Right lobe of liver (tissue), 6 donors: ENCODE data around the gene KLF14. TPM values are rescaled to one million over a fixed set of nuclear protein-coding genes. Genes with fewer than 3 reads are reported as not detected.

Source experiments
- ATAC-seq, 4 donors: fragments of 200-7000 bp; cut with Tn5 transposase; one replicate each; pipeline ENCODE4 v1.9.1; 2020; ENCODE audit warnings: mild to moderate bottlenecking in 4 of 4, moderate library complexity in 4 of 4
- DNase-seq, 3 donors: peaks; one replicate each; pipeline ENCODE4 v3.0.0-alpha.2; 2020
- H3K27ac ChIP-seq, 3 donors: fragments of 200-600 bp; one replicate each; pipeline ENCODE4 v1.8.0; 2022
- H3K27me3 ChIP-seq, 2 donors: fragments of 200-600 bp; one replicate each; pipeline ENCODE4 v1.8.0; 2022
- H3K36me3 ChIP-seq, 4 donors: fragments of 200-600 bp; sonication (generic) in 1 of 4; one replicate each; pipeline versions ENCODE4 v1.5.1 to v1.8.0; 2017 to 2022; ENCODE audit warnings: control low read depth in 1 of 4
- H3K4me1 ChIP-seq, 4 donors: fragments of 200-600 bp; sonication (generic) in 1 of 4; one replicate each; pipeline versions ENCODE4 v1.5.1 to v1.8.0; 2017 to 2022; ENCODE audit warnings: control low read depth in 1 of 4
- H3K4me3 ChIP-seq, 3 donors: fragments of 200-600 bp; one replicate each; pipeline ENCODE4 v1.8.0; 2022
- H3K9me3 ChIP-seq, 4 donors: fragments of 200-600 bp; sonication (generic) in 1 of 4; one replicate each; pipeline versions ENCODE4 v1.5.1 to v1.8.0; 2017 to 2022; ENCODE audit warnings: control low read depth in 1 of 4
- CTCF ChIP-seq, 4 donors: fragments of 200-600 bp in 3 of 4; fragments of 450-650 bp in 1 of 4; IDR thresholded peaks; one replicate each; pipeline versions ENCODE4 v1.5.1 to v1.8.0; 2016 to 2022; ENCODE audit warnings: antibody characterized with exemption in 4 of 4, mild to moderate bottlenecking in 2 of 4
- POLR2A ChIP-seq: fragments of 450-650 bp; IDR thresholded peaks from one replicate; pipeline ENCODE4 v1.6.1; 2017; ENCODE audit warnings: antibody characterized with exemption, mild to moderate bottlenecking
- WGBS: methylation state at CpG from one replicate; pipeline ENCODE4 v1.1.6; 2018; ENCODE audit warnings: low coverage, low lambda C conversion rate; ENCODE audit not compliant: insufficient coverage; ENCODE audit errors: missing lambda C conversion rate; 5-methylcytosine and 5-hydroxymethylcytosine counted together
- intact Hi-C, 2 donors: fragments of 100-400 bp; cut with DNase I; formaldehyde crosslinking; loops; one replicate each; pipeline versions ENCODE4 v1.11.2 to v1.14.1; 2022
- total RNA-seq, 6 experiments: library from RNA; depleted of rRNA in 2 of 6; stranded (reverse); fragments of >200 nt in 2 of 6; fragmentation: NEBNext Ultra II Directional in 3 of 6; extraction: Animal tissue kit (Norgen Biotek cat#: 25700) in 3 of 6; gene quantifications; one replicate each; pipeline versions ENCODE4 v1.1.0 to v1.2.4, GENCODE V29; 2016 to 2023
- donor health status: DM: no; HTN: yes; CAD: no.
- donor health status: DM: no; HTN: no; CAD: no.
- donor health status: DM: no; HTN: no; CAD: no.
- donor health status: DM: no; HTN: yes; CAD: no.
- donor health status: DM: no; HTN: yes; CAD: no.

KLF14 gene
- total RNA-seq, 6 experiments from 2014 or later: not detected

GRCh38 chr7:130758429-130759056 is 24.5 kb upstream of the KLF14 start:
- DNase-seq (no peak), ATAC-seq (peak; percentile 32 to 62 (median 57))
- Histone ChIP-seq H3K27me3 (no peaks in the 10 kb centered on the region), H3K27ac (no peak overlapping the region), H3K36me3 (no peaks in the 10 kb centered on the region), H3K4me1 (no peaks in the 10 kb centered on the region), H3K4me3 (no peak overlapping the region), H3K9me3 (peaks cover 0 to 2% (median 0%) of the 10 kb centered on the region in 4 donors)
- no peak for TF ChIP-seq POLR2A
- peak; percentile 47 to 84 (median 75) for TF ChIP-seq CTCF (IDR thresholded peaks at IDR 0.05)
- 0% methylated on average over 2 of the region's 2 CpGs for WGBS
- intact Hi-C loops: no loop called here

GRCh38 chr7:130756316-130756715 is 22.3 kb upstream of the KLF14 start:
- no peaks in the 10 kb centered on the region for H3K36me3 ChIP-seq
- H3K27ac ChIP-seq: no peak overlapping the region
- H3K27me3 ChIP-seq: no peaks in the 10 kb centered on the region
- H3K4me1 ChIP-seq: no peaks in the 10 kb centered on the region
- TF ChIP-seq CTCF (IDR thresholded peaks at IDR 0.05): no peak
- no peak for TF ChIP-seq POLR2A
- H3K9me3 ChIP-seq: no peaks in the 10 kb centered on the region
- no peak overlapping the region for H3K4me3 ChIP-seq
- intact Hi-C loops: no loop called here
- no peak for ATAC-seq
- DNase-seq: no peak
- 87% methylated on average over 1 of the region's 2 CpGs for WGBS

- no peaks in the 10 kb centered on the region for H3K27me3 ChIP-seq
- H3K4me1 ChIP-seq: no peaks in the 10 kb centered on the region
- 64% methylated on average over 8 of the region's 8 CpGs for WGBS
- DNase-seq (no peak), ATAC-seq (peak in 2 of 4 donors; percentile 18 to 25)
- TF ChIP-seq POLR2A: no peak
- TF ChIP-seq CTCF (IDR thresholded peaks at IDR 0.05): no peak
- H3K36me3 ChIP-seq: no peaks in the 10 kb centered on the region
- intact Hi-C loops: no loop called here
- H3K9me3 ChIP-seq: no peaks in the 10 kb centered on the region
- H3K27ac ChIP-seq: no peak overlapping the region
- no peak overlapping the region for H3K4me3 ChIP-seq
Observed at GRCh38 chr7:130752424-130752823, 18.4 kb upstream of the KLF14 start.

- no peaks in the 10 kb centered on the region for H3K36me3 ChIP-seq
Observed at GRCh38 chr7:130750755-130751154, 16.7 kb upstream of the KLF14 start.

More at GRCh38 chr7:130750755-130751154, 16.7 kb upstream of the KLF14 start:
- Histone ChIP-seq H3K27ac (no peak overlapping the region), H3K27me3 (no peaks in the 10 kb centered on the region), H3K4me1 (no peaks in the 10 kb centered on the region), H3K9me3 (no peaks in the 10 kb centered on the region), H3K4me3 (no peak overlapping the region)
- intact Hi-C loops: no loop called here
- TF ChIP-seq POLR2A (no peak), CTCF (IDR thresholded peaks at IDR 0.05) (no peak)
- ATAC-seq: no peak
- no peak for DNase-seq
- 77% methylated on average over 3 of the region's 3 CpGs for WGBS
